ENCODE measurements around the gene TEPSIN.
A peak's percentile ranks its signal among the peaks of the same experiment; 100 is the strongest.

The TEPSIN gene

DNA sequence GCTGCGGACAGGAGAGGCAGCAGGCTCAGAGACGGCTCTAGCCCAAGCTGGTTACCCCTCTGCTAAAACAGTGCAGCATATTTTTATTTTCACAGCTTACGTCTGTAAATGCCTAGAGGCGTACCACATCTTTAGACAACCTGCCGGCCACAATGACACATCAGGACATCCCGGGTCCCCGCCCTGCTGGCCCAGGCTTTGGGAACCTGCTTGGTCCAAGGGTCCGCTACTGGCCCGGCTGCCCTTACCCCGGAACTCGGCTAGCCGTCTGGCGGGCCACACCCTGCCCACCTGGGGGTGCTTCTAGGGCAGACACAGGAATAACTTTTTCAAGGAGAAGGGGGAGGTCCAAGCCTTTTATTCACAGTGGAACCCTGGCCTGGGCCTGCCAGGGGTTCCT, 20.4 kb downstream of the TEPSIN start:
- DNase-seq = no peak

DNA sequence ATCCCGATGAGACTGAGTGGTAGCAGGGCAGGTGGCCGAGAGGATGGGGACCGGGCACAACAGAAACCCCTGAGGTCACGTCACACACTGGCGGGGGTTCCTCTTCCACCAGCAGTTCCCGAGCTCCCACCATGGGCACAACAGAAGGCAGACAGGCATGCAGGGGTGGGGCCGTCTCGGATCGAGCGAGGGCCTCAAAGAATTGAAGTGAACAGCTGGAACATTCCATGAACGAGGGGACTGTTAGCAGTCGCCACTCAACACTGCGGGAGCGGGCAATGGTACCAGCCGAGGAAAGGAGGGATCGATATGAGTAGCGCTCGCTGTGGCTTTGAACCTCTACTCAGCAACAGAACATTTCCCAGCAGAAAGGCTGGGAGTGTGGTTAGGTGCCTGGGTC, 21.4 kb downstream of the TEPSIN start:
- no peak for DNase-seq

- no peak for DNase-seq
Observed at GRCh38 chr17:81213978-81214377, 24.9 kb downstream of the TEPSIN start.

- DNase-seq = no peak
Observed at GRCh38 chr17:81212365-81212764, 26.5 kb downstream of the TEPSIN start.

GRCh38 chr17:81210868-81211267, 28.0 kb downstream of the TEPSIN start:
- DNase-seq = peak; percentile 47 to 58 (median 55)

GRCh38 chr17:81210466-81210865, 28.4 kb downstream of the TEPSIN start:
- no peak for DNase-seq

DNA sequence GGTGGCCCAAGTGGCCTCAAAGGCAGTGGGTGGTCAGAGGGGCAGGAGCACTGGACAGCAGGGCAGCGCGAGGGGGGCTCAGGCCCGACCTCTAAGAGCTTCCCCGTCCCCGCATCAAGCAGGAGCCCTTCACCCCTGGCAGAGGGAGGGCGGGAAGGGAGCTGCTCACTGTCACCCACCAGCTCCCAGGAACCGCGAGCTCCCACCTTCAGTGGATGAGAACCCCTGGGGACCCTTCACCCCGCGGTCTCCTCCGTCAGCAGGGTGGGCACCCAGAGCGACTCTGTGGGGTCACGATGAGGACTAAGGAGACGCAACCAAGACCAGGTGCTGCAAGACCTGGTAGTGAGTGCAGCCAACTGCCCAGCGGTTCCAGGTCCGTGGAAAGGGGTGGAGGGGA, 29.7 kb downstream of the TEPSIN start:
- DNase-seq = no peak

- DNase-seq = no peak
Observed at GRCh38 chr17:81208651-81209050, 30.2 kb downstream of the TEPSIN start.

- DNase-seq = no peak
Observed at GRCh38 chr17:81207610-81208581, 31.0 kb downstream of the TEPSIN start.

DNA sequence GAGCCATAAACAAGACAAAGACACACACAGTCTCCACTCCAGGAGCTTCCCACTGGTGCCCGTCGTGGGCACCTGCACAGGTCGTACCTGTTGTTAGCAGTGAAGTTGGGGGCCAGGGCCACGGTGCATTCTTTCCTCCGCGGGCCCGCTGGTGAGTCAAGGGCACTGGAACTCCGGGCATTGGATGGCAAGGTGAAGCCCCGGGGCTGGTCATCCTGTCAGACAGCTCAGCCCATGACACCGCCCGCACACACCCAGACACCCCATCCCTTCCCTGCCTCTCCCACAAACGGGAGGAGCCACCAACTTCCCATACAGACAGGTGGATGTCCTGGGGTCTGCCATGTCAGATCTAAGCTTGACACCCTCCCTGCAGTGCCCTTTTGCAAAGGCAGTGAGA, 32.2 kb downstream of the TEPSIN start:
- no peak for DNase-seq

DNA sequence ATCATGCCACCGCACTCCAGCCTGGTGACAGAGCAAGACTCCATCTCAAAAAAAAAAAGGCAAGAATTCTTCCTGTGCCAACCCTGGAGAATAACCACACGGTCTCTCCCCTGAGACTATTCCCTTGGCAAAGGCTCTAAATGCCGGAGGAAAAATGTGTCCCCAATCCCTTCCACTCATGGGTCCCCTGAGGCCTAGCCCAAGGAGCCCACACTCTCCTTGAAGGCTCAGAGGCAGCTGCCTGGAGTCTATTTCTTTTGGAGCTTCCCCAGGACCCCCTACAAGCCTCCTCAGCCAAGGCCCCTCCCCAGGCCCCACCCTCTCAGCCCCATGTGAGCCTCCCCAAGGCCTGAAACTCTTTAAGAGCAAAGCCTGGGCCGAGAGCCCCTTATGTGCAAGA, 32.7 kb downstream of the TEPSIN start:
- no peak for DNase-seq

- no peak for DNase-seq
Observed at GRCh38 chr17:81204578-81204977, 34.3 kb downstream of the TEPSIN start.

- no peak for DNase-seq
Observed at GRCh38 chr17:81203136-81203535, 35.7 kb downstream of the TEPSIN start.

GRCh38 chr17:81202318-81202717, 36.5 kb downstream of the TEPSIN start:
- DNase-seq = no peak

DNA sequence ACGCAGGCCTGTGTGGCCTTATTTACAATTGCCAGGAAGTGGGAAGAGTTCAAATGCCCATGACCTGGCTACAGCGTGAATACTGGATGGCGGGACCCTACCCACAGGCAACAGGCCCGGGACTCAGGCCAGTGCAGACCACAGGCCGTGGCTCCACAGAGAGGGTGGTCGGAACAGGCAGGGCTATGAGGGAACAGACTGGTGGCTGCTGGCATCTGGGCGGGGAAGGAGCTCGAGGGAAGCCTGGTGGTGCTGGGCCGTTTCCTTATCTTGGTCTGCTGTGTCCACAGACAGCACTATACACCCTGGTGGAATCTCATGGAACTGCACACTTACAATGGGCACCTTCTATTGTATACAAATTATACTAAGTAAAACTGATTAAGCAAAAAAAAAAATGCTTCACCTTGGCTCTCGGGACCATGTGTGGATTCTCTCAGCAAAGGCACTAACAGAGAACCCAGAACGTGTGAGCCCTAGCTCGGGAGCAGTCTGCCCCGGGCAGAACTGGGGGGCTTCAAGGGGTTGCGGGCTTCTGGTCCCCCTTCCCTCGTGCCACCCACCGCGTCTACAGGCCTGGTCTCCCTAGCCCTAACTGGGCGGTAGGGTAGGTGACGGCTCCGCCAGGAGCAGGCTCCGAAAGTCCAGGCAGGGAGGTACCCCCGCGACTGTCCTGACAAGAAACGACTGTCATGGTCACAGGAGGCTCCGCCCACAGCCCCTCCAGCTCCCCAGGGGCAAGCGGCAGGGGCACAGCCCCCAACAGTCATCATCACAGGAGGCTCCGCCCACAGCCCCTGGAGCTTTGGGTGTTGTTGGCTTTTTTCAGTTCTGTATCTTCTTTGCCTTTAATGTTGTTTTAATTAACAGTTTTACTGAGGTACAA, 37.9 kb downstream of the TEPSIN start:
- peak; percentile 86 to 92 (median 89) for DNase-seq

GRCh38 chr17:81200201-81200600, 38.7 kb downstream of the TEPSIN start:
- DNase-seq = no peak

DNA sequence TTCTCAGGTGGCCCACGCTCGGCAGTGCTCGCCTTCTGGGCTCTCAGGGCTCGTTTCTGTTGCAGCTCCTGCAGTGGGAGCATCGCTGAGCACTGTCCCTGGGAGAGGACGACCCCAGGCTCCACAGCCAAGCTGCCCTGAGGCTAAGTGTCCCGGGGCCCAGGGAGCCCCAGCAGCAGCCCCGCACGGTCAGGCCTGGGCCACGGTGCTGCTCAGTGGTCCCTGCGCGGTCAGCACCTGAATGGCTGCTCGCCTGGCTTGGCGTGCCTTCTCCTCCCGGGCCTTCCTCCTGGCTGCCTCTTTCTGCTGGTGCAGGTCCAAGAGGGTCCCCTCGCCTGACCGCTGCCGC, 39.4 kb downstream of the TEPSIN start:
- no peak for DNase-seq

DNA sequence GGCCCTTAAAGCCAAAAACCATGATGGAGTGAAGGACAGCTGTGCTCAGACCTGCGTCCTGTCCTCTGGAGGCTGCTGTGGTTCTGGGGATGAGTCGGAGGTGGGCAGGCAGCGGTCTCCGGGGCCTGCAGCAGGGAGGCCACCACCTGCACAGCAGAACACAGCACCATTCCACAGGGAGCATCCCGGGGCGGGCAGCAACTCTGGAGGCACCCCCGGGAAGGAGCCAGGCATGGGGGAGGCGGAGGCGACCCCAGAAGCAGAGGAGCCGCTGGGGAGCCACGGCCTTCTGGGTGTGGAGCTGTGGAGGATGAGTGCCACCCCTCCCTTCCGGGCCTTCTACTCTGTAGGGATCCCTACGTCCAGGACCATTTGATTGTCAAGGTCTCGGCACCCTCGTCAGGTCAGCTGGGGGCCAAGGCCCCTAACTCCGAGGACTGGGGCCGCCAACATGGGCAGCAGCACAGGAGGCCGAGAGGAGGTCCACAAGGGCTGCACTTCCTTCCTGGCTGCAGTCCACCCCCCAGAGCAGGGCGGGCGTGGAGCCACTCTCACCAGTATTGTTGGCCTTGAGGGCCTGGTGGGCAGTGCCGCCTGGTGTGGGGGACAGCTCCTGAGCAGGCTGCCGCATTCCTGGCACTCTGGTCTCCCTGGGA, 39.9 kb downstream of the TEPSIN start:
- no peak for DNase-seq

DNA sequence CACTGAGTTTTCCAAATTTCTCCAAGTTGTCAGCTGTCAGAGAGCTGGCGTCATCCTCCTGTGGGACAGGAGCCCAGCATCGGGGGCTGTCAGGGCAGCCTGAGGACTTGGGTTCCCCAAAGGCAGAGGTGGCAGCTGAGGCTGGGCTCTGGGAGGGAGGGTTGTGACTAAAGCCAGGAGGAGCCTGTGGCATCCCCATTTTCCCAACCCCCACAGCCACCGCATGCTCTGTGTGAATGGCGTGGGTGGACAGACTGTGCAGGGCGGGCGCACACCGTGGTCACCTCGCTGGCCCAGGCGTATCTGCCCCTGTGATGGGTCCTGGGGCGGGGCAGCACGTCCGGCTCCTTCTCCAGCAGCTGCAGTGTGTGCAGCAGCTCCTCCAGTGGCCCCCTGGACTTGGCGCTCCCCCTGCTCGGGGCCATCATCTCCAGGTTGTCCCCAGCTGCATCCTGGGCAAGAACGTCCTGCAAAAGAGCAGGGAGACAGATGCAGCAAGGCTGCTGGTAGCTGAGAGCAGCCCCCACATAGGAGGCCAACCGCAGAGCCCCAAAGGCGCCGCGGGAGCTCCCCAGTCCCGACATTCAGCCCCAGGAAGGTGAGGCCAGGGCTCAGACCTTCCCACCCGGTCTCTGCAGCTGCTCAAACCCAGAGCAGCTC, 40.9 kb downstream of the TEPSIN start:
- no peak for DNase-seq

GRCh38 chr17:81197409-81197795, 41.5 kb downstream of the TEPSIN start:
- no peak for DNase-seq

- DNase-seq = no peak
Observed at GRCh38 chr17:81196505-81197408, 42.1 kb downstream of the TEPSIN start.

All from suppressor macrophage treated with lipopolysaccharide for 1 hour (primary cell).